ENCODE data around the gene GALNT1.

DNA sequence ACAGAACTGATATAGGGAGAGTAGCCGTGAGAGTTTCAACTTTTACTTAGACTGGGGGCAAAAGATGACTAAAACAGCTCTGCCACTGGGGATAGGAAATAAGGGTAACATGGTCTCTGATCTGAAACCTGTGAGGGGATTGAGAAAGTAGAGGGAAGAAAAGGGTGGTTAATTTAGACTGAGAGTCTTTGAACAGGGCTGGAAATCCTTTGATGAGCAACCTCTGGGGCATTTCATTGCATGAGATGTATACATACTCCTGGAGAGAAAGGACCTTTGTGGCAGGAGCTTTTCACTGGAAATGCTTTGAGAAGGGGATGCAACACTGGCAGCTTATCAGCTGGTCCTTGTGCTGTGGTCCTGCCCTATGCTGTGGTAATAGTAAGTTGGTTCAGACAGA, 9.4 kb downstream of the GALNT1 start:
- TF ChIP-seq FOXM1 (IDR thresholded peaks at IDR 0.05; ENCODE audit: low read depth, low read length) (no peak), SUZ12 (IDR thresholded peaks at IDR 0.05; ENCODE audit: unreplicated experiment) (no peak), MEF2B (IDR thresholded peaks at IDR 0.05; ENCODE audit: partially characterized antibody, poor library complexity, severe bottlenecking) (no peak), CHD1 (IDR thresholded peaks at IDR 0.05; ENCODE audit: low read depth, low read length) (no peak), EGR1 (IDR thresholded peaks at IDR 0.05; ENCODE audit: borderline replicate concordance in 1 of 2, low read depth in 2 of 2, low read length in 2 of 2) (no peak), SIN3A (IDR thresholded peaks at IDR 0.05; ENCODE audit: low read depth, low read length) (no peak), FOXK2 (IDR thresholded peaks at IDR 0.05) (no peak), NFYB (IDR thresholded peaks at IDR 0.05; ENCODE audit: insufficient read depth, low read depth, low read length) (no peak), MTA3 (IDR thresholded peaks at IDR 0.05; ENCODE audit: borderline replicate concordance, low read length) (no peak), ZNF217 (IDR thresholded peaks at IDR 0.05) (no peak), RAD21 (IDR thresholded peaks at IDR 0.05; ENCODE audit: insufficient read depth, low read depth, low read length) (no peak)
- TF ChIP-seq, protein P1, sequence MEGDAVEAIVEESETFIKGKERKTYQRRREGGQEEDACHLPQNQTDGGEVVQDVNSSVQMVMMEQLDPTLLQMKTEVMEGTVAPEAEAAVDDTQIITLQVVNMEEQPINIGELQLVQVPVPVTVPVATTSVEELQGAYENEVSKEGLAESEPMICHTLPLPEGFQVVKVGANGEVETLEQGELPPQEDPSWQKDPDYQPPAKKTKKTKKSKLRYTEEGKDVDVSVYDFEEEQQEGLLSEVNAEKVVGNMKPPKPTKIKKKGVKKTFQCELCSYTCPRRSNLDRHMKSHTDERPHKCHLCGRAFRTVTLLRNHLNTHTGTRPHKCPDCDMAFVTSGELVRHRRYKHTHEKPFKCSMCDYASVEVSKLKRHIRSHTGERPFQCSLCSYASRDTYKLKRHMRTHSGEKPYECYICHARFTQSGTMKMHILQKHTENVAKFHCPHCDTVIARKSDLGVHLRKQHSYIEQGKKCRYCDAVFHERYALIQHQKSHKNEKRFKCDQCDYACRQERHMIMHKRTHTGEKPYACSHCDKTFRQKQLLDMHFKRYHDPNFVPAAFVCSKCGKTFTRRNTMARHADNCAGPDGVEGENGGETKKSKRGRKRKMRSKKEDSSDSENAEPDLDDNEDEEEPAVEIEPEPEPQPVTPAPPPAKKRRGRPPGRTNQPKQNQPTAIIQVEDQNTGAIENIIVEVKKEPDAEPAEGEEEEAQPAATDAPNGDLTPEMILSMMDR (IDR thresholded peaks at IDR 0.05 in 2 of 3, conservative IDR thresholded peaks at IDR 0.05 in 1 of 3; ENCODE audit: control insufficient read depth in 2 of 3, extremely low read depth in 1 of 3, insufficient read depth in 1 of 3, low read depth in 3 of 3, low read length in 3 of 3), result no peak
- TF ChIP-seq, protein P2, sequence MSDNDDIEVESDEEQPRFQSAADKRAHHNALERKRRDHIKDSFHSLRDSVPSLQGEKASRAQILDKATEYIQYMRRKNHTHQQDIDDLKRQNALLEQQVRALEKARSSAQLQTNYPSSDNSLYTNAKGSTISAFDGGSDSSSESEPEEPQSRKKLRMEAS (IDR thresholded peaks at IDR 0.05; ENCODE audit: low read depth, low read length), result no peak
- TF ChIP-seq, protein P3, sequence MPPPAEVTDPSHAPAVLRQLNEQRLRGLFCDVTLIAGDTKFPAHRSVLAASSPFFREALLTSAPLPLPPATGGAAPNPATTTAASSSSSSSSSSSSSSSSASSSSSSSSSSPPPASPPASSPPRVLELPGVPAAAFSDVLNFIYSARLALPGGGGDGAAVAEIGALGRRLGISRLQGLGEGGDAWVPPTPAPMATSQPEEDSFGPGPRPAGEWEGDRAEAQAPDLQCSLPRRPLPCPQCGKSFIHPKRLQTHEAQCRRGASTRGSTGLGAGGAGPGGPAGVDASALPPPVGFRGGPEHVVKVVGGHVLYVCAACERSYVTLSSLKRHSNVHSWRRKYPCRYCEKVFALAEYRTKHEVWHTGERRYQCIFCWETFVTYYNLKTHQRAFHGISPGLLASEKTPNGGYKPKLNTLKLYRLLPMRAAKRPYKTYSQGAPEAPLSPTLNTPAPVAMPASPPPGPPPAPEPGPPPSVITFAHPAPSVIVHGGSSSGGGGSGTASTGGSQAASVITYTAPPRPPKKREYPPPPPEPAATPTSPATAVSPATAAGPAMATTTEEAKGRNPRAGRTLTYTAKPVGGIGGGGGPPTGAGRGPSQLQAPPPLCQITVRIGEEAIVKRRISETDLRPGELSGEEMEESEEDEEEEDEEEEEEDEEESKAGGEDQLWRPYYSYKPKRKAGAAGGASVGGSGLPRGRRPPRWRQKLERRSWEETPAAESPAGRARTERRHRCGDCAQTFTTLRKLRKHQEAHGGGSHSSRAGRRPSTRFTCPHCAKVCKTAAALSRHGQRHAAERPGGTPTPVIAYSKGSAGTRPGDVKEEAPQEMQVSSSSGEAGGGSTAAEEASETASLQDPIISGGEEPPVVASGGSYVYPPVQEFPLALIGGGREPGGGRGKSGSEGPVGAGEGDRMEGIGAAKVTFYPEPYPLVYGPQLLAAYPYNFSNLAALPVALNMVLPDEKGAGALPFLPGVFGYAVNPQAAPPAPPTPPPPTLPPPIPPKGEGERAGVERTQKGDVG (CRISPR knock-in tag; IDR thresholded peaks at IDR 0.05), result no peak
